Epithelial cell of esophagus (primary cell): ENCODE results near the gene CCDC152.
A peak's percentile ranks its signal among the peaks of the same experiment; 100 is the strongest.
"Not testable (repeated sequence)": the region's sequence is repeated elsewhere in the genome, so short reads cannot be mapped to it uniquely, and the experiment has no call there.

ENCODE experiments used
- DNase-seq: peaks from one replicate; pipeline ENCODE4 v3.0.0; 2010; ENCODE audit warnings: low read depth
- H3K4me3 ChIP-seq: 2 replicates; pipeline ENCODE4 v1.5.1; 2011; ENCODE audit warnings: mild to moderate bottlenecking, low read length, control low read depth
- CTCF ChIP-seq: IDR thresholded peaks from 2 replicates; pipeline ENCODE4 v1.5.1; 2011; ENCODE audit warnings: low read depth, mild to moderate bottlenecking, low read length, control low read depth, inconsistent platforms; ENCODE audit not compliant: insufficient read depth; ENCODE audit errors: missing control alignments

CCDC152 gene

GRCh38 chr5:42756606-42757601, at the start of gene CCDC152:
Gene CCDC152, plus strand, starts transcription at chr5:42756818. Its CDS starts 2,304 bp downstream, at chr5:42759122.
- peak; percentile 4 for DNase-seq

GRCh38 chr5:42715785-42716184, 40.8 kb upstream of the CCDC152 start:
- H3K4me3 ChIP-seq, result no peak overlapping the region
- DNase-seq, result no peak
- no peak for TF ChIP-seq CTCF

More at GRCh38 chr5:42756606-42757601, at the start of gene CCDC152:
- TF ChIP-seq CTCF, result no peak
- peak within 1 kb of the TSS; percentile 23 for H3K4me3 ChIP-seq

GRCh38 chr5:42718591-42718990, 38.0 kb upstream of the CCDC152 start:
- TF ChIP-seq CTCF, result no peak
- peak; percentile 2 for DNase-seq

GRCh38 chr5:42719034-42719433, 37.6 kb upstream of the CCDC152 start:
- no peak for DNase-seq
- TF ChIP-seq CTCF, result no peak
- no peak overlapping the region for H3K4me3 ChIP-seq

More at GRCh38 chr5:42718591-42718990, 38.0 kb upstream of the CCDC152 start:
- H3K4me3 ChIP-seq, result no peak overlapping the region

- no peak for DNase-seq
- no peak for TF ChIP-seq CTCF
- no peak overlapping the region for H3K4me3 ChIP-seq
Measured at GRCh38 chr5:42720251-42720650, 36.4 kb upstream of the CCDC152 start.

- no peak overlapping the region for H3K4me3 ChIP-seq
- no peak for TF ChIP-seq CTCF
- DNase-seq, result no peak
Measured at GRCh38 chr5:42721484-42721883, 35.1 kb upstream of the CCDC152 start.

GRCh38 chr5:42734531-42735058, 22.0 kb upstream of the CCDC152 start:
- DNase-seq, H3K4me3 ChIP-seq: not testable (repeated sequence)
